ENCODE data around the gene HLA-DQA1.
A peak's percentile ranks its signal among the peaks of the same experiment; 100 is the strongest.
"Not testable (repeated sequence)": the region's sequence is repeated elsewhere in the genome, so short reads cannot be mapped to it uniquely, and the experiment has no call there.

HLA-DQA1 gene
- total RNA-seq = 5.6 to 11.7 reads per million in 2 donors

DNA sequence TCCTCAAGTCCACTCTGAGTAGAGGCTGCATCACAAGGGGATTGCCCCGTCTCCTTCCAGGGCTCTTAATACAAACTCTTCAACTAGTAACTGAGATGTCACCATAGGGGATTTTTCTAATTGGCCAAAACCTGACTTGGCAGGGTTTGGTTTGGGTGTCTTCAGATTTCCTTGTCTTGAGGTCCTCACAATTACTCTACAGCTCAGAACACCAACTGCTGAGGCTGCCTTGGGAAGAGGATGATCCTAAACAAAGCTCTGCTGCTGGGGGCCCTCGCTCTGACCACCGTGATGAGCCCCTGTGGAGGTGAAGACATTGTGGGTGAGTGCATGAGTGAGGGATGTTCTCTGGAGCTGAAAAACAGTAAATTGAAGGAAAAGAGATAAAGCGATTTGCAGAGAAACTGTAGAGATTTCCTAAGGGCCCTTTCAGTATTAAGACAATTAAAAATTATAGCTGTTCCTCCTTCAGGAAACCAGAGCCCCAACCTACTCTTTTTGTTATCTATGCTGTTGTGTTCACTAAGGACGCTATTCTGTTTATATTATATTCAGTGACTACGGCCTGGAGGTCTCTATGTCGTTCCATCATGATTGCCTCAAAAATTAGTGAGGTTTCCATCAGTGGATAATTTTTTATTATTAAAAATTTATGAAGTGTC, at the start of gene HLA-DQA1:
HLA-DQA1 (plus strand) TSS at position 188 of the 662 bp plus-strand sequence; CDS start at position 241, 53 bp downstream.
- peak in 1 of 5 experiments; percentile 88 for DNase-seq

DNA sequence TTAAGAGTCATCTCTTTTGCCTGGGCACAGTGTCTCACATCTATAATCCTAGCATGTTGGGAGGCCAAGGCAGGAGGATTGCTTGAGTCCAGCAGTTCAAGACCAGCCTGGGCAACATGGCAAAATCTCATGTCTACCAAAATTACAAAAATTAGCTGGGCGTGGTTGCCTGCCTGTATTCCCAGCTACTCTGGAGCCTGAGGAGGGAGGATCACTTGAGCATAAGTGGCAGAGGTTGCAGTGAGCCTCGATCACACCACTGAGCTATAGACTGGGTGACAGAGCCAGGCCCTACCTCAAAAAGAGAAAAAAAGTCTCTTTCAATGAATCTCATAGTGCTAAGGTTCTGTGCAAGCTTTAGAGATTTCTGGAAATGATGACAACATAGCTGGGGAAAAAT, 49.0 kb upstream of the HLA-DQA1 start:
- no peak for DNase-seq

DNA sequence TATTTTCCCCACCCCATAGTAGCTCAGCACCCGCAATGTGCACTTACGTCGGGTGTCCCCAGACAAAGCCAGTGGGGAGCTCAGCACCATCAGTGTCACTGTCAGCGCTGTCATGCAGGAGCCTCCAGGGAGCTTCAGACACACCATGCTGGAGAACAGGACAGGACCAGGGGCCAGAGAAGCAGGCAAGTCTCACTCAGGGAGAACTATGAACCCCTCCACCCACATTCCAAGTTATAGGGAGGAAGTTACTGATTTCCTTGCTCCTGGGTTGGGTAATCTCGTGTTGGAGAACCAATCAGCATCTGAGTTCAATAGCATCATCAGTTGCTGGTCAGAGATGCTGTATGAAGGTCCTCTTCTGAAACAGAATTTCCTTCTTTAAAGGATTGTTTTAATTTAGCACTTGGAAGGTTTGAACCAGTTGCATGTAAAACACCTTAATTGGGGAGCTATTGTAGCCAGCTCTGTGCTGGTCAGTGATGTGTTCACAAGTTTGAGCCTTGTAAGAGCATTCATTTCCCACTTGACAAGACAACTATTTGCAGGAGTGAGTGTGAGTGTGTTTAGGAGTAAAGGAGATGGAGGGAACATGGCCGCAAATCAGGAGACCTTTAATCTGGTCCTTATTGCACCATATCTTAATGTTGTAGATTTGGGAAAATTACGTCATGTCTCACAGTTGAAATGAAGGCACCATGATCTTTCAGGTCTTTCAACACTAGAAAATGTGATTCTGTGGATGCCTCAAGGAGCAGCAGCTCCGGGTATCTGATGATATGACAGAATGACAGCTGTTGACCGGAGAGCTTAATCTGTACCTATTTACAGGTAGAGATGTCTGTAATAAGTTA, 47.4 kb upstream of the HLA-DQA1 start, which contains the start of gene HLA-DRB1:
HLA-DRB1 (minus strand) TSS at position 253 of the 854 bp plus-strand sequence; CDS start at position 147, 106 bp downstream.
- peak in 3 of 5 experiments; percentile 5 to 57 (median 5) for DNase-seq

DNA sequence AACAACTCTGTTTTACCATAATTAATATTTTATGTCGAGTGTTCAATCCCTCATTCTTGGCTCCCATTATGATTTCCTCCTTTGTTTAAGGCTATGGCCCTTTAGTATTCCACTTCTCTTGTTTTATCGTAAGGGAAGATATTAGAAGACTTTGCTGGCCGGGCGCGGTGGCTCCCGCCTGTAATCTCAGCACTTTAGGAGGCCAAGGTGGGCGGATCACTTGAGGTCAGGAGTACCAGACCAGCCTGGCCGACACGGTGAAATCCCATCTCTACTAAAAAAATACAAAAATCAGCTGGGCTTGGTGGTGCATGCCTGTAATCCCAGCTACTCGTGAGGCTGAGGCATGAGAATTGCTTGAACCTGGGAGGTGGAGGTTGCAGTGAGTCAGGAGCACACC, 46.5 kb upstream of the HLA-DQA1 start:
- DNase-seq = not testable (repeated sequence)

DNA sequence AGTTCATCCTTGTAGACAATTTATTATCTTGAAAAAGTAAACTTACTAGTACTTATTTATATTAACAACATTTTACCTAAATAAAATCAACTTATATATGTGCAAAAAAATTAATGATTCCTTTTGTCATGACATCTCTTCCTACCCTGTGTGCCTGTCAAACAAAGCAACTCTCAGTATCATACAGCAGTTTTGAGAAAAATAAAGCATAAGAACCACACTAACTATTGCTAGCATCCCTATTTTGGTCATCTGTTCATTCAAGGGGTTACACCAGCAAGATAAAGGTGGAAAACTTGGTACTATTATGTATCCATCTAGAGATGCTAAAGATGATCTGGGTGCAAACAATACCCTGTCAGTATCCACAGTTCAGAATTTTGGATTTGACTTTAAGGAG, 40.2 kb upstream of the HLA-DQA1 start:
- DNase-seq = no peak

DNA sequence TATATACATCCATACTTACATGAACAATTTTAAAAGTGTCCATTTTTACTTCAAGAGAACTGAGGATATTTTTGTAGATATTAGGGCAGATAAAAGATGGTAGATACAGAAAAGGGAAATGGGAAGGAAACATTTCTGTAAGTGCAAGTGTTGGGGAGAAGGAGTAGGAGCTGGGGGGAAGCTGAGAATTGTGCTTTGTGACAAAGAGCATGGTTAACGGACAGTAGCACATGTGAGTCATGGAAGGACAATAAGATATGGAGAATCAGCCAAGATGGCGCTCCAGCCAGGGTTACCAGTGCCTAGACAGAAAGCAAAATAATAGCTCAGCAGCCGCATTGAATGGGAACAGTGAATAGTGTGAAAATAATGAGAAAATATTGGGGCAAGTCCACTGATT, 34.8 kb upstream of the HLA-DQA1 start:
- no peak for DNase-seq

DNA sequence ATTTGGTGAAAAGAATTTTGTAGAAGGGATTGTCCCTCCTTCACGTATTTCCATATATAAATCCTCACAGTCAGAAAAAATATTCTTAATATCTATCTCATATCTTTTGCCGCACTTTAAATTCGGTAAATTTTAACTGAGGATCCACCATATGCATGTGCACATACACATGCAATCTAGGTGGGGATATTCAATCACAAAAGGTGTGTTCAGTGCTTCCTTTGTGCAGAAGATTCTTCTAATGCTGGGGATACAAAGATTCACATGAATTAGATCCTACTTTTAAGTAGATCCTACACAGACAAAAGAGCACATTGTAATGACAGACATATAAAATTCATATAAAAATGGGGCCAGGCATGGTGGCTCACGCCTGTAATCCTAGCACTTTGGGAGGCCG, 34.0 kb upstream of the HLA-DQA1 start:
- DNase-seq = no peak

DNA sequence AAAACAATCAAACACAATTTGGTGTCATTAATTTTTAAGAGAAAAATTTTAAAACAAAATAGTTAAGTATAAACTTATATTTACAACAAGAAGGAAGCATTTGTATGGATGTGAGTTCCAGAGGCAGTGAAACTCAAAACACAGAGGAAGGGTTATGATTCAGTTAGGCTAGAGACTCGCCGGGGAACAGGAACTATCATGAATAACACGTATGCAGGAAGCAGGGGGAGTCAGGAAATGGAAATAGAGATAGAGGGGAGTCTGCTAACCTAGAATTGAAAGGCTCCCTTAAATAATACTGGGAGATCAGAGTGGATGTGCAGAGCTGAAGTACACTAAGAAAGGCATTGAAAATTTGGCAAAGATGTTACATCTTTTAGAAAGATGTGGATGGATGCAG, 33.3 kb upstream of the HLA-DQA1 start:
- peak in 1 of 5 experiments; percentile 33 for DNase-seq

DNA sequence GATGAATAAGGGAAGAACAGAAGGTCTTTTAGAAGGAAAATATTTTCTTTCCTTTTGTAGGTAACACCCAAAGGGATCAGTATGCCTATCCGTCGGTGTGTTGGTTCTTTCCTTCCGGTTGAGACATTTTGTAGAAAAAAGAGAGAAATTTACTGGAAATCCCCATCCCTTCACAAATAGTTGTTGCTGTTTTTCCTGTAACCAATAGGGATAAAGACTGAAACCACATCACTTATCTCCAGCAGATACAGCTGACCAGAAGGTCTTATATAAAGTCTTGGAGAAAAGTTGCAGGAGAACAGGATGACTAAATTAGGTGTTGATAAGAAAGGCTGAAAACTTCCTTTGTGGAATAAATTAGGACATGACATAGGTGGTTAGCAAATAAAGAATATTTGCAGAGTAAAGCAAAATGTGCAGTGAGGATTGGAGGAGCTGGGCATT, 32.8 kb upstream of the HLA-DQA1 start:
- DNase-seq = peak in 1 of 5 experiments; percentile 75

DNA sequence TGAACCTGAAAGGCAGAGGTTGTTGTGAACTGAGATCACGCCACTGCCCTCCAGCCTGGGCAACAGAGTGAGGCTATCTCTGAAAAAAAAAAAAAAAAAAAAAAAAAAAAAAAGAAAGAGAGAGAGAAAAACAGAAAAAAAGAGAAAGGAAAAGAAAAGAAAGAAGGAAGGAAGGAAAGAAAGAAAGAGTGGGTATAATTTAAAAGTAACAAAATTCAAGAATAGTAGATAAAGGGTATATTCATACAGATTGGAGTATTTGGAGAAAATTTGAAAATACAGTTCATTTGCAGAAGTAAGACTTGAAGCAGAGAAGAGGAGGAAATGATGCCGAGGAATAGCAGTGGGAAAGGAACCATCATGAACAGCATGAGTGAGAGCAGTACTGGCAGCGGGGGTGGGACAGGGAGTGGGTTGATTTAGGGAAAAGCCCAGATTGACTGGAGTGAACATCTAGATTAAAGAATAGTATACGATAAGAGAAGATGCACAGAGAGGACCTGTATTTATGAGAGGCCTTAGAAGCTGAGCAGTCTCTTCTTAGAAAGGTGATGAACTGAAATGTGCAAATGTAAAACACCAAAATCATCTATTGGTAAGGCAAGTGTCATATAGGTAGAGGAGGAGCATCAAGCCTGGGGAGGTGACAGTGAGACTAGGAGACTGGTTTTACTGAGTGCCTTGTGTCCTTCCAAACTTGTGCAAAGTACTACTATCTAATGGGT, 29.8 kb upstream of the HLA-DQA1 start:
- peak in 1 of 5 experiments; percentile 61 for DNase-seq

DNA sequence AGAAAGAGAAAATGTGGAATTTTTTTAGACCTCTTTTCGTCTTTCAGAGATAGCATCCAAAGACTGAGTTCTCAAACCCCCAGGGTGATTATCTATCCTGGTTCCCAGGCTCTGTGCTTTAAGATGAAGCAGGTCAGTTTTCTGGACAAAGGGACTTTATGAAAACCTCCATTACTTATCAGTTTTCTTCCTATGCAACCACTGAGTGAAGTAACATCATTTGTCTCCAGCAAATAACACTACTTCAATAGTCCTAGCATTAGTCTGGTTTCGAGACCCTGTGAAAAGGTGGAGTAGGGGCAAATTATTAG, 29.3 kb upstream of the HLA-DQA1 start:
- DNase-seq = no peak

DNA sequence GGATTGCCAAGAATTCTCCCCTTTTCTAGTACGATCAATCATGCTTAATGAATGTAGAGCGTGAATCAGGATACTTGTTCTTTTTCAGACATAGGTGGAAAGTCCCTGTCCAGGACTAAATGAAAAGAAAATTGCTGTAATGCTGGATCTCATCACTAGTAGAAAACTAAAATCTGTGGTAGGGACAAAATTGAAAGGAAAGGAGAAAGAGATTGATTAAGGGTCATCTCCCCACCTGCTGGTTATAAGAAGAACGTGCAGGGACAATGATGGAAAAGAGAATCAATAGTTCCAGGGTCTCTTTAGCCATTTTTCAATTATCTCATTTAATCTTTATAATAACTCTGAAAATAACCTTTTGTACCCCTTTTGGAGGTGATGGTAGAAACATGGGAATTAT, 28.8 kb upstream of the HLA-DQA1 start:
- peak in 1 of 5 experiments; percentile 26 for DNase-seq

DNA sequence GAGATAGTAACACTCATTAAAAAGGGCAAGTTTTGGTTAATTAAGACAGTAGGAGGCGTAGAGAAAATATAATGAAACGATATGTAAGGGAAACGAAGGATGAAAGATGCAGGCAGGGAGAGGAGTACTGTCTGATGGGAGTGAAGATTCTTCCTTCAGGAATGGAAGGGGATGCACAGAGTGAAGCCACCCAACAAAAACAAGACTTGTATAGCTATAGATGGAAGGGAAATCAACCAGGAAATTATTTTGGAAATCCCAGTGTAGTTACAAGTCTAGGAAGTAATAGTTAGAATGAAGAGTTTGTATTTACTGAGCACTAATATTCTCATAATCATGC, 27.8 kb upstream of the HLA-DQA1 start:
- no peak for DNase-seq

DNA sequence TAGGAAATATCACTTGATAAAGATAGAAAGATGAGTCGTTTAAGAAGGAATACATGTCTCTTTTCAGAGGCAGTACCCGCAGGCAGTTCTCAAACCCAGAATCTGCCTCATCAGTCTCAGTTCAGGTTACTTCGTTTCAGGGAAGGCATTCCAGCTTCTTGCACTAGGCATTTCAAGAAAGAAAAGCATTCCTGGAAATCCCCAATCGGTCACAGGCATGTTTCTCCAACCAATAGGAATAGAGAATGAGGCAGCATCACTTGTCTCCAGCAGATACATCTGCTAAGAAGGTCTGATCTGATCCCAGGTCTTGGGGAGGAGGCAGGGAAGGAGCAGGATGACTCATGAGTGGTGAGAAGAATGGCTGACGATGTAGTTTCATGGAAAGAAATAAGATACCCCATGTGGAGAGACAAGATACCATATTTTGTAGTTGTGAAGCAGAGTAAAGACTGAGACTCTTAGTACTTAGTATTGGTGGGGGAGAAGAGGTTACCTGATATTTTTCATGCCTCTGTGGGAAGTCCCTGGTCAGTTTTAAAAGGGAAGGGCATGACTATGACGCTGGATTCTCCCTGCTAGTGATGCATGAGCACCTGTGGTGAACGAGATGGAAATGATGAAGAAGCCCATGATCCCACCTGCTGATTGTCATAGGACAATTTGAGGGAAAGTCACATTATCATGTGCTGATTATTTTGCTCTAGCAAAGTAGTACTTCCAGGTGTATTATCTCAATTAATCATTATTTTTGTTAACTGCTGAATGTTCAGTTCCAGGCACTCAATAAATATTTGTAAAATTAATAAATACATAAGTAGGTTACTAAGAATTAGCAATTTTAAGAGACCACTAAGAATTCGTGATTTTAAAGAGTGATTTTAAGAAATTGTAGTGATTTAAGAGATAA, 27.2 kb upstream of the HLA-DQA1 start:
- peak in 4 of 5 experiments; percentile 5 to 96 (median 58) for DNase-seq

DNA sequence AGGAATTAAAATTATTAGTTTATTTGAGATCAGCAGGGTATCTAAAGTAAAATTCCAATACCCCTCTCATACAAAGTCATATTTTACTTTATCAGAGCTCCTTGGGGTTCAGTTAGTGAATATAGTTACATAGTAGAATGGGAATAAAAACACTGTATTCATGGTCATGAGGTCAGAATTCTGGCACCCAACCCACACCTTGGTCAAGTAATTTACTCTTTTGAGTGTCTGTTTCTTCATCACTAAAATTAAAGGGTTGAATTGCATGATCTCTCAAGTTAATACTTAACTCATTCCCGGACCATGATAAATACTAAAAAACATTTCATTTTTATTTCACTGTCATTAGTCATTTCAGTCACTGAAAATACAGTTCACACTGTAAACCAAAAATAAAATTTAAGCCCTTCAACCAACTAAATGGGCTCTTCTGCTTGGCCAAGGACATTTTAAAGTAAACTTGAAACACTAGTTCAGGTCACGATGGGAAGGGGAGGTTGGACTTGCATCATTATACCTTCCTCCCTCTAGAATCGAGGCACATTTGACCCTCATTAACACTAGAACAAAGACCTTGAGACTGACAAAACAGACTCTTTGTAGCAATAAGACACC, 26.4 kb upstream of the HLA-DQA1 start:
- DNase-seq = no peak

DNA sequence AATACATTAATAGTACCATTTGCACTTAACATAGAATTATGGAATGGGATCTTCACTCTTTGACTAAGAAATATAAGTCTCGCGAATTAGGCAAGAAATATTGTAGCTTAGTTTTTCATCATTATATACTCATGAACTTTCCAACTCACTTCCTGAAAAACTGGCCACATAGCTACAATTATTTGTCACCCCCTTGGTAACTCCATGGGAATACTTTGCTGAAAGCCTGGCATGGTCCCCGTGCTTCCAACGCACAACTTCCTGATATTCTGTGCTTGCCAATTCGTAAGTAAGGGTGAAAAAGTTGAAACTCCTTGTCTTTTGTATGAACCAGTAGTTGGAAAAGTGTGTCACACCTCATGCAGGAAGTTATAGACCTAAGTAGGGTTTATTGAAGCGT, 23.7 kb upstream of the HLA-DQA1 start:
- no peak for DNase-seq

DNA sequence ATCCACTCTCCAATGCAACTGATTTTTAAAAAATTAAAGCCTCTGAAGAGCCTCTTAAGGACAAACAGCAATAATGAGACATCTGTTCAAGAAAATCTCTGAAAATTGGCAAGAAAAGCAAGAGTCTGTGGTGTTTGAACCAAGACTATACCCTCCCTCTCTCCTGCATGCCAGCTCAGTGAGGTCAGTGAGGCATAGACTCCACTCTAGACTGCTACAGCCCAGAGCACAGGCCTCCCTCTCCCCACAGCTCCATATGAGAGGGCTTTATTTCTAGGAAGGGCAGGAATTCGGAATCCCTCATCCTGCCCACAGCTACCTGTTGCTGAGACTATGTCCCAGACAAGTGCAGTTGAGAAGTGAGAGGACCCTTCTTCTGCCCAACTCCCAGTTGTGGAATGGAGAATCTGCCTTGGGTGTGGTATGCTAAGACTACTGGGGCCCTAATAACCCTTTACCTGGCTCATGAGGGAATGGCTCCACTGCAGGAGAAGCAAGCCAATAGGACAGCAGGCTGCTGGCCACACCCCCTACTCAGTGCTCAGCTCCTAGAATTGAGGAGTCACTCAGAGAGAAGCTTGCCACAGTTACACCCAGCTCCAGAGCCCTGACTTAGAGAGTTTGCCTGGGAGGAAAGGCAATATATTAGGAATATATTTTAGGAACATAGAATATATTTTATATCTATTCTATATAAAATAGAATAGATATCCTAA, 22.7 kb upstream of the HLA-DQA1 start:
- no peak for DNase-seq

DNA sequence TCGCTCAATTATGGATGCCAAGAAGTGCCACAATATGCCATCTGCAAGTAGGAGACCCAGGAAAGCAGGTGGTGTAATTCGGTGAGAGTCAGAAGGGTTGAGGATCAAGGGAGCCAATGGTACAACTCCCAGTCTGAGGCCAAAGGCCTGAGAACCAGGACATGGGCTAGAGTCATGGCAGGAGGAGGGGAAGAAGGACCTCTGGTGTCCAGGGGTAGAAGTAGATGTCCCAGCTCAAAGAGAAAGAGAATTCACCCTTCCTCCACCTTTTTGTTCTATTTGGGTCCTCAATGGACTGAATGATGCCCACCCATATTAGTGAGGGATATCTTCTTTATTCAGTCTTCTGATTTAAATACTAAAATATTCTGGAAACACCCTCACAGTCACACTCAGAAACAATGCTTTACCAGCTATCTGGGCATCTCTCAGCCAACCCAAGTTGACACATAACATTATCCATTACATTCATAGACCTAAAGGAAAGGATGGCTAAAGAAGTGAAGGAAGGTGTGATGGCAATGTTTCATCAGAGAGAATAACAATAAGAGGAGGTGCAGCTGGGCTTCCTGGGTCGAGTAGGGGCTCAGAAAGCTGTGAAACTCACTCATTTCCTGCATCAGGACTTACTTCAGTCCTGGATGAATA, 21.2 kb upstream of the HLA-DQA1 start:
- no peak for DNase-seq

DNA sequence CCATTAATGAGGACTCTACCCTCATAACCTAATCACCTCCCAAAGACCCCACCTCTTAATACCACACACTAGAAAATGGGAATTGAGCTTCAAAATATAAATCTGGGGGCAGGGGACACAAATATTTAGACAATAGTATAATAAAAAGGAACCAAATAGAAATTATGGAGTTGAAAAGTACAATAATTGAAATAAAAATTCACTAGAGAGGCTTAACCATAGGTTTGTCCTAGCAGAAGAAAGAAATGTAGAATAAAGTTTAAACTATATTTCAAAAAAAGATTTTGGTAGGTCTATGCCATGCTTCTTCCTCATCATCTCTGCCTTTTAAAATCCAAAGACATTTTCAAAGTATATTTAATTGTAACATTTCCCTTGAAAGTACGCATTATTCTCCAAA, 19.5 kb upstream of the HLA-DQA1 start:
- DNase-seq = no peak

DNA sequence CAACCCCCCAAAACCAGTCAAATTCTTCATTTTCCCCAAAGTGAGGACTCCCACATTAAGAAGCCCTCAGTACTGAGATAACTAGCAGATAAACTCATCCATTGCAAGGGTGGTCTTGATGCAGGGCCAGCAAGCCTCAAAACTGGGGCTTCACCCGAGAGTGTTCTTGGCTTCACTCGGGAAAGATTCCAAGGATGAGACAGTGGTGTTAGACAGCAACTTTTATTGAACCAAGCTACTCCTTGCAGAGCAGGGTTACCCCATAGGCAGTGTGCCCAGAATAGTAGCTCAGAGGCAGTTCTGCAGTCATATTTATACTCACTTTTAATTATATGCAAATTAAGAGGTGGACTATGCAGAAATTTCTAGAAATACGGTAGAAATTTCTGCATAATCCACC, 15.8 kb upstream of the HLA-DQA1 start:
- no peak for DNase-seq
